Measurements from ENCODE around the gene IMPA2. TPM values are rescaled to one million over a fixed set of nuclear protein-coding genes. Genes with fewer than 3 reads are reported as not detected.

IMPA2 gene
- total and polyA plus RNA-seq, 11 donors: 18.1 to 73.0 (median 40.8) TPM

- peaks cover 0 to 55% (median 23%) of the 10 kb centered on the region in 12 donors for H3K4me1 ChIP-seq
Measured at GRCh38 chr18:11991021-11991795, 9.9 kb downstream of the IMPA2 start.

GRCh38 chr18:11992096-11992790, 10.9 kb downstream of the IMPA2 start:
- Histone ChIP-seq H3K27me3 (no peaks in the 10 kb centered on the region), H3K4me1 (peaks cover 0 to 48% (median 20%) of the 10 kb centered on the region in 12 donors), H3K4me3 (no peak overlapping the region), H3K9me3 (no peaks in the 10 kb centered on the region), H3K36me3 (no peaks in the 10 kb centered on the region), H3K27ac (no peak overlapping the region)
- DNase-seq (no peak), ATAC-seq (no peak)
- 76 to 87% (median 82%) methylated on average over 12 of the region's 12 CpGs for whole genome bisulfite sequencing, 4 donors
- TF ChIP-seq CTCF (IDR thresholded peaks at IDR 0.05): no peak
- TF ChIP-seq POLR2A (IDR thresholded peaks at IDR 0.05): no peak
- intact Hi-C loops (cut with DNase I): loop anchor here in 2 of 10 donors (10.0 kb wide), 1 partner anchor 257 kb away; no protein-coding TSS in a partner anchor

More at GRCh38 chr18:11991021-11991795, 9.9 kb downstream of the IMPA2 start:
- H3K9me3 ChIP-seq: no peaks in the 10 kb centered on the region
- H3K36me3 ChIP-seq: no peaks in the 10 kb centered on the region
- H3K27ac ChIP-seq: peak overlapping the region in 1 of 12 donors; percentile 5
- ATAC-seq (no peak), DNase-seq (no peak)
- no peak overlapping the region for H3K4me3 ChIP-seq
- H3K27me3 ChIP-seq: no peaks in the 10 kb centered on the region
- 90 to 91% (median 90%) methylated on average over 19 of the region's 19 CpGs for WGBS, 4 donors
- no peak for TF ChIP-seq POLR2A (IDR thresholded peaks at IDR 0.05)
- TF ChIP-seq CTCF (IDR thresholded peaks at IDR 0.05): no peak
- intact Hi-C loops (cut with DNase I): loop anchor here in 3 of 10 donors (2.0 to 10.0 kb wide), 2 partner anchors 46 to 256 kb away; no protein-coding TSS in a partner anchor

GRCh38 chr18:11993264-11993916, 12.1 kb downstream of the IMPA2 start:
- ATAC-seq (no peak), DNase-seq (peak in 1 of 5 donors; percentile 52)
- intact Hi-C loops (cut with DNase I): loop anchor here in 2 of 10 donors (10.0 kb wide), 1 partner anchor 259 kb away; no protein-coding TSS in a partner anchor

More at GRCh38 chr18:11993264-11993916, 12.1 kb downstream of the IMPA2 start:
- Histone ChIP-seq H3K27me3 (no peaks in the 10 kb centered on the region), H3K36me3 (no peaks in the 10 kb centered on the region), H3K4me1 (peaks cover 0 to 44% (median 22%) of the 10 kb centered on the region in 12 donors), H3K4me3 (no peak overlapping the region), H3K9me3 (no peaks in the 10 kb centered on the region), H3K27ac (peak overlapping the region in 3 of 12 donors; percentile 7 to 28 (median 24))
- TF ChIP-seq CTCF (IDR thresholded peaks at IDR 0.05) (no peak), POLR2A (IDR thresholded peaks at IDR 0.05) (no peak)
- 88 to 90% (median 89%) methylated on average over 9 to 11 of the region's 11 CpGs for WGBS, 4 donors
